WI38 (cell line): ENCODE results near the gene PLOD3.

Experiments
- H3K4me3 ChIP-seq: 2 replicates; pipeline ENCODE4 v1.5.1; 2011; ENCODE audit warnings: low read depth, mild to moderate bottlenecking, control low read depth, low read length
- TF ChIP-seq, protein P1 (sequence below): IDR thresholded peaks from 2 replicates; pipeline ENCODE4 v1.5.1; 2012; ENCODE audit warnings: low read depth, mild to moderate bottlenecking, control low read depth, low read length

PLOD3 gene

DNA sequence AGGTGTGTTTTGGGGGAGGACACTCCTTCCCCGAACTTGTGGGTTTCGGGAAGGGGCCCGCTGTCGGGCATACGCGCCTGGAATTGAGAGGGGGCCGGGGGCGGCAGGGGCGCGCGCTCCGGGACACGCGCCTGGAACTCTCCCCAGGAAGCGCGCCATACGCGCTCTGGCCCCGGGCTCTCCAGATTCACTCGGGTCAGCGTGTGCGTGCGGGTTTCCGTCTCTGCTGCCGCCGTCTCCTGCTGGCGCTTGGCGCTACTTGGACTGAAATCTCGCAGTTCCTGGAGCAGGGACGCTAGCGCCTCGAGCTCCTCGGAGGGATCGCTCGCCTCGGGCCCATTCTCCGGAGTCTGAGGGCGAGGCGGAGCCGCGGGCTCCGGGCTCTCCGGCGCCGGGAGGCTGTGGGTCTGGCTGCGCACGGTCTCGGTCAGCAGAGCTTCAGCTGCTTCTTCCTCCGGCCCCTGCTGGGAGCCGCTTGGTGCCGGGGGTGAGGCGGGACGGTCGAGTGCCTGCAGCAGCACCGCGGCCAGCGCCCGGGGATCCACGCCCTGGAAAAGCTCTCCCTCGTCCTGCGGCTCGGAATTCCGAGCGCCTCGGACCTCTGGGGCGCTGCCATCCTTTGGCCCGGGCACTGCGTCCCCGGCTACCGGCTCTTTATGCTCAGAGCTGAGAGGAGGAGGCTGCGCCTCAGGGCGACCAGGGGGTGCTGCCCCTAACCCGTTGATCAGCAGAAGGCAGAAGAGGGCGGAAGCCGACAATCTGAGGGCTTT lies 53.1 kb downstream of the PLOD3 start:
- peak overlapping the region; percentile 46 for H3K4me3 ChIP-seq
- TF ChIP-seq, protein P1, sequence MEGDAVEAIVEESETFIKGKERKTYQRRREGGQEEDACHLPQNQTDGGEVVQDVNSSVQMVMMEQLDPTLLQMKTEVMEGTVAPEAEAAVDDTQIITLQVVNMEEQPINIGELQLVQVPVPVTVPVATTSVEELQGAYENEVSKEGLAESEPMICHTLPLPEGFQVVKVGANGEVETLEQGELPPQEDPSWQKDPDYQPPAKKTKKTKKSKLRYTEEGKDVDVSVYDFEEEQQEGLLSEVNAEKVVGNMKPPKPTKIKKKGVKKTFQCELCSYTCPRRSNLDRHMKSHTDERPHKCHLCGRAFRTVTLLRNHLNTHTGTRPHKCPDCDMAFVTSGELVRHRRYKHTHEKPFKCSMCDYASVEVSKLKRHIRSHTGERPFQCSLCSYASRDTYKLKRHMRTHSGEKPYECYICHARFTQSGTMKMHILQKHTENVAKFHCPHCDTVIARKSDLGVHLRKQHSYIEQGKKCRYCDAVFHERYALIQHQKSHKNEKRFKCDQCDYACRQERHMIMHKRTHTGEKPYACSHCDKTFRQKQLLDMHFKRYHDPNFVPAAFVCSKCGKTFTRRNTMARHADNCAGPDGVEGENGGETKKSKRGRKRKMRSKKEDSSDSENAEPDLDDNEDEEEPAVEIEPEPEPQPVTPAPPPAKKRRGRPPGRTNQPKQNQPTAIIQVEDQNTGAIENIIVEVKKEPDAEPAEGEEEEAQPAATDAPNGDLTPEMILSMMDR = no peak

DNA sequence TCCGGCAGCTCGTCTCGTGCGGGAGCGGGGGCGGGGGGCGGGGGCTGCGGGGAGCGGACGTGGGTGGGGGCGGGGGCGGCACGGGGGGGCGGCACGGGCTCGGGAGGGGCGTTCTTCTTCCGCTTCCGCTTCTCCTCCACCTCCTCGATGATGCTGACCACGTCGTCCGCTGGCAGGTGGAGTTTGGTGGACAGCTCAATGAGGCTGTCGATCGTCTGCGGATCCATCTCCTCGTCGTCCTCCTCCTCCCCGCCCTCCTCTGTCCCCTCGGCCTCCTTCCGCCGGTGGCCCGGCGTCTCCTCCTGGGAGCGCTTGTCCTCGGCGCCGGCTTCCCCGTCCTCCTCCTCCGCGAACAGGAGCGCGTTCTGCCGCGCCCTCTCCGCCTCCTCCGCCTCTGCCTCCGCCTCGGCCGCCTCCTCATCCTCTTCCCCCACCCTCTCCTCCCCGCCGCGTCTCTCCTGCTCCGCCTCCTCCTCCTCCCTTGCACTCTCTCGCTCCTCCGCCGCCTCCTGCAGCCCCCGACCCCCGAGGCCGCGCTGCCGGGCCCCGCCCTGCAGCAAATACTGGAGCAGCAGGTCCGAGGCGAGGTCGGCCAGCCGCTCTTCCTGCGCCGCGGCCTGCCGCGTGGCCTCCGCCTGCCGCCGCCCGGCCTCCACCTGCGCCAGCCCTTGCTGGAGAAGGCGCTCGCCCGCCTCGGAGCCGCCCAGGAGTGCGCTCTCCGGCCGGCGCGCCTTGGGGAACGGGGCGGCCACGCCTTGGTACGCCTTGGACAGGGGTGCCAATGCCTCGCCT lies 53.9 kb downstream of the PLOD3 start:
- TF ChIP-seq, protein P1 = no peak
- H3K4me3 ChIP-seq = peak overlapping the region; percentile 46

- TF ChIP-seq, protein P1 = no peak
- 0 out of 2 replicates have a peak overlapping the region, but pooled peaks have one; percentile 20 for H3K4me3 ChIP-seq
Measured at GRCh38 chr7:101162551-101163278, 54.7 kb downstream of the PLOD3 start.

DNA sequence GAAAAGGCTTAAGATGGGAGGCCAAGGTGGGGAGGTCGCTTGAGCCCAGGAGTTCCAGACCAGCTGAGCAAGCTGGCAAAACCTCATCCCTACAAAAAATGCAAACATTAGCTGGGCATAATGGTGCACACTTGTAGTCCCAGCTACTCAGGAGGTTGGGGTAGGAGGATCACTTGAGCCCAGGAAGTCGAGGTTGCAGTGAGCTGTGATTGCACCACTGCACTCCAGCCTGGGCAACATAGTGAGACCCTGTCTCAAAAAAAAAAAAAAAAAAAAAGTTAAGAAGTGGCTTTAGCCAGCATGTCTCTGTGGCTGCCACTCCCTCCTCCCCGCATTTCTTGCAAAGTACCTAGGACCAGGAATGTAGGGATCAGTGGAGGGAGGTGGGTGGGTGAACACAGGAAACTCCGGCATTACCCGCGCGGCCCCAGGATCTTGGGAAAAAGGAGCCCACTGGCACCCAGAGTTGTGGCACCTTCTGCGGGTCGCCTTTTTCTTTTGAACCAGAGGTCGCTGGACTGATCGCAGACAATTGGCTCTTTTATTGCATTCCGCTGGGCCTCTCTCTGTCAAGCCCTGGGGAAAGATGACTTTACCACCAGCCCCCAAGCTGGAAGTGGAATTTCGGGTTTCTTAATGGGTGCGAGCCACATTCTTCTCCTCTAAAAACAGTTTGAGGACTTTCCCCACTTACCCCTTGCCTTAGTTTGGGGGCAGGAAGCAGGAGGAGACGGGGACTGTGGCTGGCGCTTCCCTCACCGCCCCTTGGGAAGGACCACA lies 55.5 kb downstream of the PLOD3 start:
- no peak overlapping the region for H3K4me3 ChIP-seq
- TF ChIP-seq, protein P1 = no peak

GRCh38 chr7:101160910-101161309 lies 56.5 kb downstream of the PLOD3 start:
- H3K4me3 ChIP-seq = no peak overlapping the region
- TF ChIP-seq, protein P1 = no peak

DNA sequence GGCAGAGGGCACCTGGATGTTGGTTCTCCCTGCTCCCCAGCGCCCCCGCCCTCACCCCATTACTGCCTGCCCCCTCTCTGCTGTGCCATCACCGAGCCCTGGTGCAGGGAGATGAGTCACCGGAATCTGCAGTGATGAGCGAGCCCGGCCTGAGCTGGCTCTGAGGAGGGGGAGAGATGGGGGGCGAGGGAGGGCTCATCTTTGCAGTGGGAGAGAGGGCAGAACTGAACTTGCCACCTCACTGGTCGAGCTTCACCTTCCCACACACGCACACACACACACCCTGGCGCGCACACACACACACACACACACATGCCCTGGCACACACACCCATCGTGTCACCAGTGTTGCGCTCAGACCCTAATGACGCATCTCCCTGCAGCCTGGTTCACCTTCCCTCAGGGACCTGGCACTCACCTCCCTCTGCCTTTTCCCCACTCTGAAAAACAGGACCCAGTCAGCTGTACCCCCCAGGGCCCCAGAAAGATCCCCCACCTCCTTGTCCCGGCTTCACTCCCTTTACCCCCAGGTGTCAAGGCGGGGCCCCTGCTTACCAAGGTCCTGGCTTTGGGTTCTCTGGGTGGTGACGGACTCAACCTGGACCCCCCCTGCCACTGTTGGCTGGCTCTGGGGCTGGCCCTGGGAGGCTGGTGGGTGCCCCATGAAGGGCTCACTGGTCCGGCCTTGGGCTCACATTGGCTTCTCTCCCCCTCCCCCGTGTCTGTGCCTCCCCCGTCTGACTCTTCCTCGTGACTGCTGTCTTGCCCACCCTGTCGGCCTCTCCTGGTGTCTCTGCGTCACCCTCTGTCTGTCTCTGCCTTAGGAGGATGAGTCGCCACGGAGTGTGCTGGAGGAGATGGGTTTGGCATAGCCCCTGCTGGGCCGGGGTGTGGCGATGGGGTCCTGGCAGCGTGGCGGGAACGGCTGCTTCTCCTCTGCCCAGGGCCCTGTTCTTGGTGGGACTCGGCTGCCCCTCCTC lies 57.4 kb downstream of the PLOD3 start:
- TF ChIP-seq, protein P1 = no peak
- H3K4me3 ChIP-seq = no peak overlapping the region
